Measurements from ENCODE around the gene USP32. TPM values are rescaled to one million over a fixed set of nuclear protein-coding genes. Genes with fewer than 3 reads are reported as not detected.

The USP32 gene
- total and polyA plus RNA-seq, 2 donors (not counting 1 experiment from before 2014, with no cell fraction given), result 7.7 to 48.8 TPM

GRCh38 chr17:60293580-60294335 is 98.2 kb downstream of the USP32 start:
- no peak overlapping the region for H3K27ac ChIP-seq (ENCODE audit: low read length in 2 of 2)
- no peak for TF ChIP-seq EZH2 (IDR thresholded peaks at IDR 0.05; ENCODE audit: borderline replicate concordance, insufficient read depth, low read depth, low read length, poor library complexity, severe bottlenecking)
- TF ChIP-seq CTCF (IDR thresholded peaks at IDR 0.05), result no peak
- DNase-seq (no peak), ATAC-seq (ENCODE audit: low read depth) (no peak)
- H3K27ac Mint-ChIP-seq, result no peak overlapping the region
- H3K4me1 Mint-ChIP-seq, result peaks cover 8% of the 10 kb centered on the region
- H3K9me3 ChIP-seq (ENCODE audit: control extremely low read depth in 1 of 3, control insufficient read depth in 2 of 3, insufficient read depth in 1 of 3, low read length in 2 of 3), result no peaks in the 10 kb centered on the region
- H3K9ac ChIP-seq (ENCODE audit: low read length), result no peak overlapping the region
- no peak overlapping the region for H3K4me2 ChIP-seq (replicated peaks; ENCODE audit: low read depth, low read length, poor library complexity, severe bottlenecking)
- H3K4me3 ChIP-seq (ENCODE audit: control extremely low read depth in 1 of 5, extremely low read depth in 1 of 5, insufficient read depth in 1 of 5, low read depth in 2 of 5, low read length in 4 of 5), result no peak overlapping the region
- no peaks in the 10 kb centered on the region for H3K27me3 Mint-ChIP-seq
- no peaks in the 10 kb centered on the region for H3K4me1 ChIP-seq (ENCODE audit: control insufficient read depth in 2 of 2, insufficient read depth in 2 of 2, low read length in 2 of 2)
- ChIA-PET CTCF (no interaction called here), POLR2A (no interaction called here)
- H3K36me3 ChIP-seq (replicated peaks in 1 of 2; ENCODE audit: control extremely low read depth in 1 of 2, control insufficient read depth in 1 of 2, extremely low read depth in 1 of 2, insufficient read depth in 2 of 2, low read length in 1 of 2), result peaks cover under 1 to 18% of the 10 kb centered on the region in 2 experiments
- WGBS (ENCODE audit: insufficient coverage), result 100% methylated on average over 1 of the region's 3 CpGs
- no peaks in the 10 kb centered on the region for H3K9me3 Mint-ChIP-seq (ENCODE audit: insufficient read depth)
- H3K4me3 Mint-ChIP-seq, result no peak overlapping the region
- peaks cover 14% of the 10 kb centered on the region for H4K20me1 ChIP-seq (ENCODE audit: control insufficient read depth, insufficient read depth, low read length, poor library complexity, severe bottlenecking)
- intact Hi-C loops (cut with micrococcal nuclease), result no loop called here
- H2AFZ ChIP-seq (ENCODE audit: insufficient read depth, low read depth, low read length, poor library complexity, severe bottlenecking), result no peak overlapping the region
- no peaks in the 10 kb centered on the region for H3K27me3 ChIP-seq (replicated peaks in 1 of 4; ENCODE audit: control extremely low read depth in 1 of 4, control insufficient read depth in 3 of 4, insufficient read depth in 4 of 4, low read length in 3 of 4)
- peaks cover 4% of the 10 kb centered on the region for H3K79me2 ChIP-seq (ENCODE audit: control insufficient read depth, insufficient read depth, low read length)

GRCh38 chr17:60292697-60293096 is 99.2 kb downstream of the USP32 start:
- H3K79me2 ChIP-seq (ENCODE audit: control insufficient read depth, insufficient read depth, low read length), result peaks cover under 1% of the 10 kb centered on the region
- H3K9ac ChIP-seq (ENCODE audit: low read length), result no peak overlapping the region
- no peak for ATAC-seq (ENCODE audit: low read depth)
- no peaks in the 10 kb centered on the region for H3K9me3 ChIP-seq (ENCODE audit: control extremely low read depth in 1 of 3, control insufficient read depth in 2 of 3, insufficient read depth in 1 of 3, low read length in 2 of 3)
- no peak overlapping the region for H2AFZ ChIP-seq (ENCODE audit: insufficient read depth, low read depth, low read length, poor library complexity, severe bottlenecking)
- CTCF ChIA-PET, result no interaction called here
- no peak for DNase-seq
- H3K4me1 ChIP-seq (ENCODE audit: control insufficient read depth in 2 of 2, insufficient read depth in 2 of 2, low read length in 2 of 2), result no peaks in the 10 kb centered on the region
- H4K20me1 ChIP-seq (ENCODE audit: control insufficient read depth, insufficient read depth, low read length, poor library complexity, severe bottlenecking), result peaks cover 11% of the 10 kb centered on the region
- TF ChIP-seq EZH2 (IDR thresholded peaks at IDR 0.05; ENCODE audit: borderline replicate concordance, insufficient read depth, low read depth, low read length, poor library complexity, severe bottlenecking) (no peak), CTCF (IDR thresholded peaks at IDR 0.05) (no peak)
- H3K27me3 ChIP-seq (replicated peaks in 1 of 4; ENCODE audit: control extremely low read depth in 1 of 4, control insufficient read depth in 3 of 4, insufficient read depth in 4 of 4, low read length in 3 of 4), result no peaks in the 10 kb centered on the region
- Mint-ChIP-seq H3K27ac (no peak overlapping the region), H3K4me1 (peaks cover 8% of the 10 kb centered on the region), H3K4me3 (no peak overlapping the region), H3K9me3 (ENCODE audit: insufficient read depth) (no peaks in the 10 kb centered on the region), H3K27me3 (no peaks in the 10 kb centered on the region)
- H3K36me3 ChIP-seq (replicated peaks in 1 of 2; ENCODE audit: control extremely low read depth in 1 of 2, control insufficient read depth in 1 of 2, extremely low read depth in 1 of 2, insufficient read depth in 2 of 2, low read length in 1 of 2), result peaks cover 2 to 21% of the 10 kb centered on the region in 2 experiments
- intact Hi-C loops (cut with micrococcal nuclease), result no loop called here
- no peak overlapping the region for H3K27ac ChIP-seq (ENCODE audit: low read length in 2 of 2)
- no peak overlapping the region for H3K4me3 ChIP-seq (ENCODE audit: control extremely low read depth in 1 of 5, extremely low read depth in 1 of 5, insufficient read depth in 1 of 5, low read depth in 2 of 5, low read length in 4 of 5)
- H3K4me2 ChIP-seq (replicated peaks; ENCODE audit: low read depth, low read length, poor library complexity, severe bottlenecking), result no peak overlapping the region
- 100% methylated on average over 1 of the region's 1 CpG for WGBS (ENCODE audit: insufficient coverage)
- POLR2A ChIA-PET, result no interaction called here

Measured in B cell (primary cell).